ENCODE results near the gene ACOX3. TPM values are rescaled to one million over a fixed set of nuclear protein-coding genes. Genes with fewer than 3 reads are reported as not detected.

The ACOX3 gene
- total RNA-seq, 4 donors from 2014 or later: 17.9 to 31.1 (median 22.5) TPM

GRCh38 chr4:8414377-8414776, 26.1 kb downstream of the ACOX3 start:
- DNase-seq: no peak
- Histone ChIP-seq H3K4me1 (no peaks in the 10 kb centered on the region), H3K36me3 (no peaks in the 10 kb centered on the region), H3K9me3 (no peaks in the 10 kb centered on the region), H3K27ac (no peak overlapping the region), H3K27me3 (no peaks in the 10 kb centered on the region), H3K4me3 (no peak overlapping the region)
- TF ChIP-seq CTCF (IDR thresholded peaks at IDR 0.05) (no peak), POLR2A (IDR thresholded peaks at IDR 0.05) (no peak)
- intact Hi-C loops (cut with DNase I; ENCODE audit: low total_unique reads): no loop called here

GRCh38 chr4:8412288-8412687, 28.2 kb downstream of the ACOX3 start:
- no peaks in the 10 kb centered on the region for H3K4me1 ChIP-seq
- H3K27me3 ChIP-seq: no peaks in the 10 kb centered on the region
- no peak for TF ChIP-seq POLR2A (IDR thresholded peaks at IDR 0.05)
- no peaks in the 10 kb centered on the region for H3K9me3 ChIP-seq
- H3K27ac ChIP-seq: no peak overlapping the region
- DNase-seq: no peak
- intact Hi-C loops (cut with DNase I; ENCODE audit: low total_unique reads): no loop called here
- H3K36me3 ChIP-seq: no peaks in the 10 kb centered on the region
- H3K4me3 ChIP-seq: no peak overlapping the region

GRCh38 chr4:8411351-8412180, 29.0 kb downstream of the ACOX3 start:
- H3K27ac ChIP-seq: no peak overlapping the region
- DNase-seq: no peak
- H3K27me3 ChIP-seq: no peaks in the 10 kb centered on the region
- no peaks in the 10 kb centered on the region for H3K4me1 ChIP-seq
- intact Hi-C loops (cut with DNase I; ENCODE audit: low total_unique reads): no loop called here
- no peaks in the 10 kb centered on the region for H3K36me3 ChIP-seq
- H3K9me3 ChIP-seq: no peaks in the 10 kb centered on the region
- H3K4me3 ChIP-seq: no peak overlapping the region
- TF ChIP-seq CTCF (IDR thresholded peaks at IDR 0.05): no peak
- no peak for TF ChIP-seq POLR2A (IDR thresholded peaks at IDR 0.05)

- Histone ChIP-seq H3K36me3 (no peaks in the 10 kb centered on the region), H3K9me3 (no peaks in the 10 kb centered on the region), H3K27me3 (no peaks in the 10 kb centered on the region), H3K27ac (no peak overlapping the region), H3K4me1 (no peaks in the 10 kb centered on the region), H3K4me3 (no peak overlapping the region)
- intact Hi-C loops (cut with DNase I; ENCODE audit: low total_unique reads): no loop called here
- peak; percentile 59 to 69 for DNase-seq
- TF ChIP-seq CTCF (IDR thresholded peaks at IDR 0.05): peak; percentile 5 to 42 (median 30)
- no peak for TF ChIP-seq POLR2A (IDR thresholded peaks at IDR 0.05)
Observed at GRCh38 chr4:8410641-8411271, 29.8 kb downstream of the ACOX3 start.

- no peaks in the 10 kb centered on the region for H3K36me3 ChIP-seq
- no peak overlapping the region for H3K4me3 ChIP-seq
- TF ChIP-seq POLR2A (IDR thresholded peaks at IDR 0.05) (no peak), CTCF (IDR thresholded peaks at IDR 0.05) (no peak)
- H3K4me1 ChIP-seq: no peaks in the 10 kb centered on the region
- intact Hi-C loops (cut with DNase I; ENCODE audit: low total_unique reads): no loop called here
- no peak overlapping the region for H3K27ac ChIP-seq
- H3K27me3 ChIP-seq: no peaks in the 10 kb centered on the region
- H3K9me3 ChIP-seq: no peaks in the 10 kb centered on the region
- DNase-seq: no peak
Observed at GRCh38 chr4:8410066-8410625, 30.4 kb downstream of the ACOX3 start.
